T-cell (primary cell): ENCODE measurements around the gene ROCK2. TPM values are rescaled to one million over a fixed set of nuclear protein-coding genes. Genes with fewer than 3 reads are reported as not detected.
A peak's percentile ranks its signal among the peaks of the same experiment; 100 is the strongest.

Experiments used
- ATAC-seq, 4 experiments: fragments of 200-7000 bp in 3 of 4; fragments of 150-1000 bp in 1 of 4; cut with Tn5 transposase; replicated peaks in 1 of 4; 1 replicate in 3 of 4; 2 replicates in 1 of 4; pipeline ENCODE4 v1.10.0; 2021; ENCODE audit warnings: moderate library complexity in 3 of 4, mild to moderate bottlenecking in 2 of 4, moderate number of reproducible peaks in 1 of 4
- CTCF ChIA-PET, 2 donors: fragments of 300-600 bp; sonication (Branson Sonifier 250); formaldehyde crosslinking; loops; one replicate each; lab custom pipeline; 2022; ENCODE audit warnings: antibody characterized with exemption in 2 of 2; lab: Charles Lee
- POLR2A ChIA-PET, 2 donors: fragments of 300-600 bp; sonication (Branson Sonifier 250); formaldehyde crosslinking; loops; one replicate each; lab custom pipeline; 2022; ENCODE audit warnings: antibody characterized with exemption in 2 of 2; lab: Charles Lee
- DNase-seq, 35 experiments: peaks; one replicate each; pipeline versions ENCODE4 v3.0.0 to v3.0.0-alpha.2; 2013 to 2023
- H3K27ac ChIP-seq: one replicate; pipeline ENCODE4 v1.5.1; 2013; ENCODE audit warnings: low read length
- H3K27me3 ChIP-seq, 2 experiments: replicated peaks in 1 of 2; 1 replicate in 1 of 2; 2 replicates in 1 of 2; pipeline versions ENCODE4 v1.6.1 to v1.7.0; 2013; ENCODE audit warnings: low read length in 1 of 2, mixed read lengths in 1 of 2; ENCODE audit not compliant: control insufficient read depth in 2 of 2, insufficient read depth in 2 of 2; ENCODE audit errors: extremely low read depth in 1 of 2
- H3K36me3 ChIP-seq, 2 donors: 1 replicate in 1 of 2; 2 replicates in 1 of 2; pipeline versions ENCODE4 v1.6.1 to v1.7.0; 2013; ENCODE audit warnings: low read length in 1 of 2; ENCODE audit not compliant: control insufficient read depth in 2 of 2, insufficient read depth in 1 of 2; ENCODE audit errors: extremely low read depth in 1 of 2
- H3K4me1 ChIP-seq, 2 experiments: 1 replicate in 1 of 2; 2 replicates in 1 of 2; pipeline versions ENCODE4 v1.6.1 to v1.7.0; 2013; ENCODE audit warnings: low read length in 2 of 2, mixed read lengths in 1 of 2; ENCODE audit not compliant: insufficient read depth in 2 of 2, control insufficient read depth in 1 of 2; ENCODE audit errors: extremely low read depth in 1 of 2
- H3K4me3 ChIP-seq, 2 donors: 1 replicate in 1 of 2; 2 replicates in 1 of 2; pipeline versions ENCODE4 v1.5.1 to v1.7.0; 2013; ENCODE audit warnings: mild to moderate bottlenecking in 2 of 2, low read length in 1 of 2, moderate library complexity in 1 of 2; ENCODE audit not compliant: control insufficient read depth in 1 of 2; ENCODE audit errors: extremely low read depth in 1 of 2
- H3K9me3 ChIP-seq: 2 replicates; pipeline ENCODE4 v1.7.0; 2013
- H3K27ac Mint-ChIP-seq, 2 donors: one replicate each; pipeline ENCODE4 v1.8.0; 2020 to 2021; ENCODE audit warnings: mild to moderate bottlenecking in 2 of 2, mixed read lengths in 2 of 2
- H3K27me3 Mint-ChIP-seq, 2 donors: one replicate each; pipeline ENCODE4 v1.8.0; 2021 to 2022; ENCODE audit warnings: mixed read lengths in 2 of 2
- H3K36me3 Mint-ChIP-seq: one replicate; pipeline ENCODE4 v1.8.0; 2021; ENCODE audit warnings: mixed read lengths
- H3K4me1 Mint-ChIP-seq, 3 donors: one replicate each; pipeline ENCODE4 v1.8.0; 2020 to 2022; ENCODE audit warnings: mixed read lengths in 3 of 3, mild to moderate bottlenecking in 1 of 3
- H3K4me3 Mint-ChIP-seq, 3 donors: one replicate each; pipeline ENCODE4 v1.8.0; 2020 to 2022; ENCODE audit warnings: mild to moderate bottlenecking in 3 of 3, mixed read lengths in 3 of 3, moderate library complexity in 3 of 3
- H3K9me3 Mint-ChIP-seq, 3 donors: one replicate each; pipeline ENCODE4 v1.8.0; 2020 to 2022; ENCODE audit warnings: mixed read lengths in 3 of 3
- WGBS: methylation state at CpG from one replicate; pipeline ENCODE4 v1.1.5; 2013; ENCODE audit warnings: missing lambda C conversion rate; ENCODE audit not compliant: insufficient coverage; 5-methylcytosine and 5-hydroxymethylcytosine counted together
- total RNA-seq, 35 experiments: library from RNA in 6 of 35; stranded (reverse) in 6 of 35; fragments of 120-200 nt in 1 of 35; gene quantifications; one replicate each; pipeline versions ENCODE4 v1.2.1 to v1.2.4 and lab custom pipeline; 2013 to 2026

The ROCK2 gene
- total RNA-seq, 5 donors from 2014 or later (not counting 1 experiment from before 2014, with no cell fraction given): 15.5 to 22.3 (median 18.6) TPM

GRCh38 chr2:11243512-11243911 is 100.9 kb downstream of the ROCK2 start:
- Mint-ChIP-seq H3K27ac (no peak overlapping the region), H3K4me3 (no peak overlapping the region), H3K9me3 (no peaks in the 10 kb centered on the region), H3K27me3 (no peaks in the 10 kb centered on the region), H3K36me3 (peaks cover 26% of the 10 kb centered on the region), H3K4me1 (peaks cover 0 to 8% (median 5%) of the 10 kb centered on the region in 3 donors)
- no peak overlapping the region for H3K27ac ChIP-seq
- no peaks in the 10 kb centered on the region for H3K4me1 ChIP-seq
- H3K9me3 ChIP-seq: no peaks in the 10 kb centered on the region
- H3K4me3 ChIP-seq: no peak overlapping the region
- no CpG with 5 or more reads among the region's 1 CpG for WGBS
- DNase-seq (no peak), ATAC-seq (no peak)
- no peaks in the 10 kb centered on the region for H3K27me3 ChIP-seq
- ChIA-PET POLR2A (no interaction called here), CTCF (no interaction called here)
- peaks cover 3 to 6% of the 10 kb centered on the region in 2 donors for H3K36me3 ChIP-seq

- Histone ChIP-seq H3K36me3 (peaks cover 4 to 6% of the 10 kb centered on the region in 2 donors), H3K4me1 (no peaks in the 10 kb centered on the region), H3K4me3 (no peak overlapping the region), H3K27me3 (no peaks in the 10 kb centered on the region), H3K27ac (no peak overlapping the region), H3K9me3 (no peaks in the 10 kb centered on the region)
- ChIA-PET CTCF (no interaction called here), POLR2A (no interaction called here)
- ATAC-seq (no peak), DNase-seq (no peak)
- peak overlapping the region in 1 of 2 donors; percentile 6 for H3K27ac Mint-ChIP-seq
- peaks cover 25% of the 10 kb centered on the region for H3K36me3 Mint-ChIP-seq
- no peaks in the 10 kb centered on the region for H3K27me3 Mint-ChIP-seq
- peaks cover 5 to 8% (median 6%) of the 10 kb centered on the region in 3 donors for H3K4me1 Mint-ChIP-seq
- H3K4me3 Mint-ChIP-seq: no peak overlapping the region
- no peaks in the 10 kb centered on the region for H3K9me3 Mint-ChIP-seq
- 93% methylated on average over 2 of the region's 2 CpGs for WGBS
Observed at GRCh38 chr2:11242542-11243174, 101.8 kb downstream of the ROCK2 start.

- Histone ChIP-seq H3K4me1 (no peaks in the 10 kb centered on the region), H3K36me3 (peaks cover 2 to 6% of the 10 kb centered on the region in 2 donors), H3K27me3 (no peaks in the 10 kb centered on the region), H3K9me3 (no peaks in the 10 kb centered on the region), H3K4me3 (no peak overlapping the region), H3K27ac (no peak overlapping the region)
- no CpG with 5 or more reads among the region's 3 CpGs for WGBS
- H3K27ac Mint-ChIP-seq: no peak overlapping the region
- H3K4me1 Mint-ChIP-seq: peaks cover 5 to 8% (median 7%) of the 10 kb centered on the region in 3 donors
- ChIA-PET POLR2A (no interaction called here), CTCF (no interaction called here)
- ATAC-seq (no peak), DNase-seq (no peak)
- no peaks in the 10 kb centered on the region for H3K27me3 Mint-ChIP-seq
- peaks cover 19% of the 10 kb centered on the region for H3K36me3 Mint-ChIP-seq
- no peaks in the 10 kb centered on the region for H3K9me3 Mint-ChIP-seq
- H3K4me3 Mint-ChIP-seq: no peak overlapping the region
Observed at GRCh38 chr2:11241412-11242203, 102.8 kb downstream of the ROCK2 start.

GRCh38 chr2:11239666-11240462 is 104.6 kb downstream of the ROCK2 start:
- Mint-ChIP-seq H3K9me3 (no peaks in the 10 kb centered on the region), H3K4me1 (peaks cover 7 to 11% (median 9%) of the 10 kb centered on the region in 3 donors), H3K27me3 (no peaks in the 10 kb centered on the region), H3K27ac (no peak overlapping the region), H3K36me3 (peaks cover 25% of the 10 kb centered on the region), H3K4me3 (no peak overlapping the region)
- 100% methylated on average over 1 of the region's 6 CpGs for WGBS
- no peak for ATAC-seq
- Histone ChIP-seq H3K27ac (no peak overlapping the region), H3K36me3 (peaks cover 2 to 6% of the 10 kb centered on the region in 2 donors), H3K4me3 (no peak overlapping the region), H3K4me1 (no peaks in the 10 kb centered on the region), H3K9me3 (no peaks in the 10 kb centered on the region), H3K27me3 (no peaks in the 10 kb centered on the region)
- DNase-seq: no peak
- ChIA-PET CTCF (no interaction called here), POLR2A (no interaction called here)

GRCh38 chr2:11239147-11239546 is 105.3 kb downstream of the ROCK2 start:
- H3K36me3 Mint-ChIP-seq: peaks cover 25% of the 10 kb centered on the region
- H3K4me3 Mint-ChIP-seq: no peak overlapping the region
- peaks cover 7 to 11% (median 9%) of the 10 kb centered on the region in 3 donors for H3K4me1 Mint-ChIP-seq
- no peak overlapping the region for H3K27ac ChIP-seq
- no peak overlapping the region for H3K4me3 ChIP-seq
- no peaks in the 10 kb centered on the region for H3K27me3 Mint-ChIP-seq
- H3K27ac Mint-ChIP-seq: no peak overlapping the region
- H3K9me3 ChIP-seq: no peaks in the 10 kb centered on the region
- no peaks in the 10 kb centered on the region for H3K4me1 ChIP-seq
- no peaks in the 10 kb centered on the region for H3K27me3 ChIP-seq
- ATAC-seq: no peak
- POLR2A ChIA-PET: interaction anchor here (0.6 to 0.7 kb wide), 3 partner anchors 15 to 1191 kb away, joined by 3 to 4 read pairs (median 3); no protein-coding TSS in a partner anchor
- CTCF ChIA-PET: no interaction called here
- 100% methylated on average over 1 of the region's 2 CpGs for WGBS
- no peak for DNase-seq
- peaks cover 2 to 3% of the 10 kb centered on the region in 2 donors for H3K36me3 ChIP-seq
- H3K9me3 Mint-ChIP-seq: no peaks in the 10 kb centered on the region

- no peaks in the 10 kb centered on the region for H3K27me3 Mint-ChIP-seq
- no peaks in the 10 kb centered on the region for H3K9me3 Mint-ChIP-seq
- no peak overlapping the region for H3K27ac Mint-ChIP-seq
- peaks cover 14% of the 10 kb centered on the region for H3K36me3 Mint-ChIP-seq
- Histone ChIP-seq H3K9me3 (no peaks in the 10 kb centered on the region), H3K4me1 (no peaks in the 10 kb centered on the region), H3K27me3 (no peaks in the 10 kb centered on the region), H3K36me3 (peaks cover 0 to 2% of the 10 kb centered on the region in 2 donors), H3K4me3 (no peak overlapping the region), H3K27ac (no peak overlapping the region)
- DNase-seq (no peak), ATAC-seq (no peak)
- no CpG with 5 or more reads among the region's 2 CpGs for WGBS
- ChIA-PET POLR2A (no interaction called here), CTCF (no interaction called here)
- H3K4me3 Mint-ChIP-seq: no peak overlapping the region
- H3K4me1 Mint-ChIP-seq: peaks cover 7 to 9% (median 9%) of the 10 kb centered on the region in 3 donors
Observed at GRCh38 chr2:11237122-11237521, 107.3 kb downstream of the ROCK2 start.
